HUDEP-2 (cell line): ENCODE results near the gene GALNS.
A peak's percentile ranks its signal among the peaks of the same experiment; 100 is the strongest.

Experiments used
- DNase-seq, 76 experiments: peaks; one replicate each; lab custom pipeline; 2025; ENCODE audit not compliant: unreplicated experiment in 76 of 76; lab: John Stamatoyannopoulos, UW

Gene GALNS

GRCh38 chr16:88877564-88878289 lies 21.0 kb upstream of the GALNS start:
- DNase-seq: no peak

GRCh38 chr16:88876942-88877526 lies 20.3 kb upstream of the GALNS start:
- no peak for DNase-seq

- no peak for DNase-seq
Measured at GRCh38 chr16:88875703-88876234, 19.0 kb upstream of the GALNS start.

GRCh38 chr16:88874938-88875599 lies 18.3 kb upstream of the GALNS start:
- DNase-seq: no peak

GRCh38 chr16:88872650-88873331 lies 16.0 kb upstream of the GALNS start:
- DNase-seq: peak in 1 of 76 experiments; percentile 19

GRCh38 chr16:88871730-88872416 lies 15.1 kb upstream of the GALNS start:
- no peak for DNase-seq

- no peak for DNase-seq
Measured at GRCh38 chr16:88871349-88871702, 14.6 kb upstream of the GALNS start.

GRCh38 chr16:88870608-88871348 lies 14.0 kb upstream of the GALNS start:
- DNase-seq: no peak

GRCh38 chr16:88869673-88869980 lies 12.9 kb upstream of the GALNS start:
- DNase-seq: no peak

- DNase-seq: no peak
Measured at GRCh38 chr16:88868974-88869672, 12.4 kb upstream of the GALNS start.

GRCh38 chr16:88867581-88868246 lies 11.0 kb upstream of the GALNS start:
- DNase-seq: no peak

GRCh38 chr16:88866151-88866920 lies 9.6 kb upstream of the GALNS start, which contains the start of gene PABPN1L:
TSS of gene PABPN1L (minus strand) at chr16:88866660. CDS start at chr16:88866606, 54 bp downstream.
- no peak for DNase-seq

GRCh38 chr16:88865742-88866141 lies 9.0 kb upstream of the GALNS start:
- no peak for DNase-seq

GRCh38 chr16:88865310-88865709 lies 8.6 kb upstream of the GALNS start:
- DNase-seq: no peak

- DNase-seq: no peak
Measured at GRCh38 chr16:88864521-88864920, 7.8 kb upstream of the GALNS start.

- no peak for DNase-seq
Measured at GRCh38 chr16:88864099-88864498, 7.4 kb upstream of the GALNS start.

GRCh38 chr16:88863426-88863825 lies 6.7 kb upstream of the GALNS start:
- DNase-seq: no peak

- DNase-seq: no peak
Measured at GRCh38 chr16:88862968-88863367, 6.2 kb upstream of the GALNS start.
